Endodermal cell (in vitro differentiated cells): Measurements from ENCODE around the gene HSD3B2. TPM values are rescaled to one million over a fixed set of nuclear protein-coding genes. Genes with fewer than 3 reads are reported as not detected.

ENCODE experiments used
- DNase-seq: peaks from one replicate; pipeline ENCODE4 v3.0.0-alpha.2; 2017
- H3K27ac ChIP-seq: 2 replicates; pipeline ENCODE4 v1.5.1; 2013; ENCODE audit warnings: mild to moderate bottlenecking, low read depth, low read length, moderate library complexity
- H3K27me3 ChIP-seq: 2 replicates; pipeline ENCODE4 v1.6.1; 2013; ENCODE audit warnings: mild to moderate bottlenecking, low read length, moderate library complexity; ENCODE audit not compliant: insufficient read depth, control insufficient read depth, poor library complexity, severe bottlenecking
- H3K36me3 ChIP-seq: 2 replicates; pipeline ENCODE4 v1.7.0; 2013; ENCODE audit warnings: mild to moderate bottlenecking, low read length, moderate library complexity; ENCODE audit not compliant: control insufficient read depth, insufficient read depth
- H3K4me1 ChIP-seq: one replicate; pipeline ENCODE4 v1.7.0; 2013; ENCODE audit warnings: low read length; ENCODE audit not compliant: control insufficient read depth, insufficient read depth
- H3K4me3 ChIP-seq: 2 replicates; pipeline ENCODE4 v1.5.1; 2013; ENCODE audit warnings: mild to moderate bottlenecking, low read length, moderate library complexity
- H3K9ac ChIP-seq: 2 replicates; pipeline ENCODE4 v1.6.1; 2013; ENCODE audit warnings: mild to moderate bottlenecking, low read length, moderate library complexity; ENCODE audit not compliant: poor library complexity, severe bottlenecking; ENCODE audit errors: extremely low read depth
- H3K9me3 ChIP-seq: 2 replicates; pipeline ENCODE4 v1.6.1; 2013; ENCODE audit warnings: mild to moderate bottlenecking, low read length, moderate library complexity; ENCODE audit not compliant: control insufficient read depth
- H3K27ac Mint-ChIP-seq: 2 replicates; pipeline ENCODE4 v1.8.0; 2020; ENCODE audit warnings: mixed read lengths
- H3K27me3 Mint-ChIP-seq: 2 replicates; pipeline ENCODE4 v1.8.0; 2021; ENCODE audit warnings: mild to moderate bottlenecking, mixed read lengths; ENCODE audit not compliant: insufficient read depth
- H3K36me3 Mint-ChIP-seq: 2 replicates; pipeline ENCODE4 v1.8.0; 2020; ENCODE audit warnings: low read depth, mixed read lengths
- H3K4me1 Mint-ChIP-seq: 2 replicates; pipeline ENCODE4 v1.8.0; 2020; ENCODE audit warnings: mixed read lengths
- H3K4me3 Mint-ChIP-seq: 2 replicates; pipeline ENCODE4 v1.8.0; 2020; ENCODE audit warnings: mild to moderate bottlenecking, moderate library complexity, mixed read lengths
- H3K9me3 Mint-ChIP-seq: 2 replicates; pipeline ENCODE4 v1.8.0; 2020; ENCODE audit warnings: mild to moderate bottlenecking, mixed read lengths
- CTCF ChIP-seq: fragments of 200-600 bp; sonication (generic); conservative IDR thresholded peaks from 2 replicates; pipeline ENCODE4 v1.5.0; 2021; ENCODE audit warnings: antibody characterized with exemption, mild to moderate bottlenecking
- WGBS, 2 experiments: methylation state at CpG; one replicate each; pipeline versions ENCODE4 v1.1.5 to v1.1.7; 2013; ENCODE audit warnings: missing lambda C conversion rate in 2 of 2, mixed read lengths in 1 of 2; ENCODE audit not compliant: insufficient coverage in 1 of 2, insufficient read length in 1 of 2; 5-methylcytosine and 5-hydroxymethylcytosine counted together
- total RNA-seq, 2 donors: library from RNA; stranded (reverse); fragmentation: NEBNext Ultra II Directional in 1 of 2; extraction: Animal tissue kit (Norgen Biotek cat#: 25700) in 1 of 2; gene quantifications; 2 replicates in 1 of 2; 3 replicates in 1 of 2; pipeline ENCODE4 v1.2.1, GENCODE V29; 2021

HSD3B2 gene
- total RNA-seq, 2 donors from 2014 or later = not detected

- Histone ChIP-seq H3K36me3 (no peaks in the 10 kb centered on the region), H3K4me1 (no peaks in the 10 kb centered on the region), H3K27me3 (peaks cover 9% of the 10 kb centered on the region), H3K27ac (no peak overlapping the region), H3K4me3 (no peak overlapping the region), H3K9ac (no peak overlapping the region), H3K9me3 (peaks cover 14% of the 10 kb centered on the region)
- Mint-ChIP-seq H3K27ac (no peak overlapping the region), H3K9me3 (peaks cover 10% of the 10 kb centered on the region), H3K4me3 (no peak overlapping the region), H3K4me1 (peaks cover 7% of the 10 kb centered on the region), H3K36me3 (no peaks in the 10 kb centered on the region), H3K27me3 (peaks cover 43% of the 10 kb centered on the region)
- TF ChIP-seq CTCF = no peak
- DNase-seq = no peak
These were observed 5.2 kb upstream of the HSD3B2 start for GRCh38 chr1:119409731-119410130.

GRCh38 chr1:119410961-119411360 is 4.0 kb upstream of the HSD3B2 start:
- Histone ChIP-seq H3K36me3 (no peaks in the 10 kb centered on the region), H3K9ac (no peak overlapping the region), H3K9me3 (peaks cover 12% of the 10 kb centered on the region), H3K27ac (no peak overlapping the region), H3K27me3 (peaks cover 9% of the 10 kb centered on the region), H3K4me3 (no peak overlapping the region), H3K4me1 (no peaks in the 10 kb centered on the region)
- H3K4me1 Mint-ChIP-seq = no peaks in the 10 kb centered on the region
- H3K9me3 Mint-ChIP-seq = peaks cover 7% of the 10 kb centered on the region
- H3K4me3 Mint-ChIP-seq = no peak overlapping the region
- no peak for DNase-seq
- TF ChIP-seq CTCF = no peak
- no peaks in the 10 kb centered on the region for H3K36me3 Mint-ChIP-seq
- H3K27ac Mint-ChIP-seq = no peak overlapping the region
- peaks cover 40% of the 10 kb centered on the region for H3K27me3 Mint-ChIP-seq
- WGBS, 2 experiments = 89 to 92% methylated on average over 3 of the region's 3 CpGs

GRCh38 chr1:119416006-119416640 is 1.2 kb downstream of the HSD3B2 start:
- Mint-ChIP-seq H3K4me3 (no peak overlapping the region), H3K27me3 (peaks cover 31% of the 10 kb centered on the region), H3K27ac (no peak overlapping the region), H3K9me3 (no peaks in the 10 kb centered on the region), H3K36me3 (no peaks in the 10 kb centered on the region), H3K4me1 (no peaks in the 10 kb centered on the region)
- H3K4me3 ChIP-seq = no peak overlapping the region
- H3K9ac ChIP-seq = no peak overlapping the region
- 90 to 100% methylated on average over 2 to 3 of the region's 3 CpGs for WGBS, 2 experiments
- peaks cover 5% of the 10 kb centered on the region for H3K27me3 ChIP-seq
- DNase-seq = no peak
- H3K4me1 ChIP-seq = no peaks in the 10 kb centered on the region
- no peaks in the 10 kb centered on the region for H3K36me3 ChIP-seq
- no peak for TF ChIP-seq CTCF
- H3K9me3 ChIP-seq = no peaks in the 10 kb centered on the region
- no peak overlapping the region for H3K27ac ChIP-seq
